GM19035 (cell line): ENCODE results near the gene CORO7.
"Not testable (repeated sequence)": the region's sequence is repeated elsewhere in the genome, so short reads cannot be mapped to it uniquely, and the experiment has no call there.

Source experiments
- ATAC-seq: cut with Tn5 transposase; IDR thresholded peaks from one replicate; pipeline ENCODE4 v1.9.1; 2021; ENCODE audit not compliant: unreplicated experiment

Gene CORO7

GRCh38 chr16:4403133-4403949 lies 13.1 kb downstream of the CORO7 start:
- ATAC-seq, result no peak

GRCh38 chr16:4402439-4403132 lies 13.8 kb downstream of the CORO7 start:
- no peak for ATAC-seq

GRCh38 chr16:4401510-4401909 lies 14.9 kb downstream of the CORO7 start:
- no peak for ATAC-seq

GRCh38 chr16:4401094-4401501 lies 15.3 kb downstream of the CORO7 start:
- ATAC-seq, result no peak

- ATAC-seq, result no peak
Observed at GRCh38 chr16:4399001-4399730, 17.2 kb downstream of the CORO7 start.

- ATAC-seq, result no peak
Observed at GRCh38 chr16:4395055-4395726, 21.2 kb downstream of the CORO7 start.

GRCh38 chr16:4393850-4394249 lies 22.5 kb downstream of the CORO7 start:
- ATAC-seq, result not testable (repeated sequence)

GRCh38 chr16:4393240-4393600 lies 23.2 kb downstream of the CORO7 start:
- no peak for ATAC-seq

- no peak for ATAC-seq
Observed at GRCh38 chr16:4392382-4393239, 23.8 kb downstream of the CORO7 start.

GRCh38 chr16:4391631-4392381 lies 24.6 kb downstream of the CORO7 start:
- ATAC-seq, result no peak

GRCh38 chr16:4390266-4391260 lies 25.8 kb downstream of the CORO7 start:
- ATAC-seq, result no peak

GRCh38 chr16:4389051-4389955 lies 27.1 kb downstream of the CORO7 start:
- ATAC-seq, result no peak

GRCh38 chr16:4388271-4389021 lies 27.9 kb downstream of the CORO7 start:
- no peak for ATAC-seq

- ATAC-seq, result no peak
Observed at GRCh38 chr16:4387781-4388180, 28.6 kb downstream of the CORO7 start.

GRCh38 chr16:4386951-4387565 lies 29.3 kb downstream of the CORO7 start:
- ATAC-seq, result no peak

- no peak for ATAC-seq
Observed at GRCh38 chr16:4386451-4386805, 30.0 kb downstream of the CORO7 start.
